Astrocyte of the spinal cord (primary cell): ENCODE results near the gene TCF12.

Experiments
- DNase-seq: peaks from one replicate; pipeline ENCODE4 v3.0.0; 2011; ENCODE audit warnings: low read depth, low spot score
- H3K4me3 ChIP-seq: 2 replicates; pipeline ENCODE4 v1.5.1; 2011; ENCODE audit warnings: low read depth, mild to moderate bottlenecking, low read length, moderate library complexity
- in situ Hi-C: cut with HindIII; loops from 2 replicates; pipeline ENCODE4 v1.10.0; 2017; ENCODE audit warnings: low sequenced_read_pairs
- TF ChIP-seq, protein P1 (sequence below): IDR thresholded peaks from 2 replicates; pipeline ENCODE4 v1.5.1; 2012; ENCODE audit warnings: low read depth, mild to moderate bottlenecking, low read length, inconsistent platforms

The TCF12 gene

DNA sequence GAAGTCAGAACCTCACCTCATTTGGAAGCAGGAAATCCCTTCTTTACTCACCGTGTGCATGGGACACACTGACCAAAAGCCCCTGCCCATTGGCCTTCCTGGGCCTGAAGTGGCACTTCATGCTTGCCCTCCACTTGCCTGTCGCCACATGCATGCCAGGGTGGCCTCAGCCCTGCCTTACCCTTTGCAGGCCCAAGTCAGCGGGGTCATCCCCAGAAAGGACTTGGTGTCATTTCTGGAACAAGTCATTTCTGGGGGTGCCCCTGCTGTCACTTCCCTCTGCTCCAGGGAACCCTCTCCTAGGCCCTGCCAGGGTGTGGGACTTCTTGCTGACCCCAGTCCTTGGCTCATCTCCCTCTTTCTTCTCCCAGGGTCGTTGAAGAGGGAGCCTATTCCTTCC lies 398.0 kb downstream of the TCF12 start:
- in situ Hi-C loops = no loop called here
- no peak overlapping the region for H3K4me3 ChIP-seq
- DNase-seq = no peak
- TF ChIP-seq, protein P1, sequence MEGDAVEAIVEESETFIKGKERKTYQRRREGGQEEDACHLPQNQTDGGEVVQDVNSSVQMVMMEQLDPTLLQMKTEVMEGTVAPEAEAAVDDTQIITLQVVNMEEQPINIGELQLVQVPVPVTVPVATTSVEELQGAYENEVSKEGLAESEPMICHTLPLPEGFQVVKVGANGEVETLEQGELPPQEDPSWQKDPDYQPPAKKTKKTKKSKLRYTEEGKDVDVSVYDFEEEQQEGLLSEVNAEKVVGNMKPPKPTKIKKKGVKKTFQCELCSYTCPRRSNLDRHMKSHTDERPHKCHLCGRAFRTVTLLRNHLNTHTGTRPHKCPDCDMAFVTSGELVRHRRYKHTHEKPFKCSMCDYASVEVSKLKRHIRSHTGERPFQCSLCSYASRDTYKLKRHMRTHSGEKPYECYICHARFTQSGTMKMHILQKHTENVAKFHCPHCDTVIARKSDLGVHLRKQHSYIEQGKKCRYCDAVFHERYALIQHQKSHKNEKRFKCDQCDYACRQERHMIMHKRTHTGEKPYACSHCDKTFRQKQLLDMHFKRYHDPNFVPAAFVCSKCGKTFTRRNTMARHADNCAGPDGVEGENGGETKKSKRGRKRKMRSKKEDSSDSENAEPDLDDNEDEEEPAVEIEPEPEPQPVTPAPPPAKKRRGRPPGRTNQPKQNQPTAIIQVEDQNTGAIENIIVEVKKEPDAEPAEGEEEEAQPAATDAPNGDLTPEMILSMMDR = no peak

DNA sequence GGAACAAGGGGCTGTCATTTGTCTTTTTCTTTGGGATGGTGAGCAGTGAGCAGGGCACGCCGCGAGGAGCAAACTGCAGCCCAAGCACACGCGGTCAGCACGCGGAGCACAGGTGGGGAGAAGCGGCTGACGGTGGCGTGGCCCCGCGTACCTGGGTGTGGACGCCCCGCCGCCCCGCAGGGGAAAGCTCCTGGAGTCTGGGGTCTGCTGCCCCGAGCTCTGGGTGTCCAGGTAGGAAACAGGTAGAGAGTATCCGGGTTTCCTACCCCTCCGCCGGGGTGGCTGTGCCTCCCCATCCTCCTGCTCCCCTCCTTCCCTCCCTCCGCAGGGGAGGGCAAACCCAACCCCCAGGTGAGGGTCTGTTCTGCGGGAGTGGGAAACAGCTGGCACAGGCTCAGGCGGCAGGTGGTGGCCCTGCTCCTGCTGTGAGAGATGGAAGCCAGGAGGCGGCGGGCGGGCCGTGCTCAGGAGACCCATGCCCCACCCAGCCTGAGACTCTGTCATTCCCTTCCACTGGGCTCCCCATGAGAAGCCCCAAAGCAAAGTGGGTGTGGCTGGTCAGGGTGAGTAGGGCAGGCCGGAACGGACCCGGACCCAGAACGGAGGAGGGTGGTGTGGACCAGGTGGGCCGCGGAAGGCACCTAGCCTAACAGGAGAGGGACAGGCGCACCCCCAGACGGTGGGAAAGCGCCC lies 400.9 kb downstream of the TCF12 start:
- TF ChIP-seq, protein P1 = no peak

DNA sequence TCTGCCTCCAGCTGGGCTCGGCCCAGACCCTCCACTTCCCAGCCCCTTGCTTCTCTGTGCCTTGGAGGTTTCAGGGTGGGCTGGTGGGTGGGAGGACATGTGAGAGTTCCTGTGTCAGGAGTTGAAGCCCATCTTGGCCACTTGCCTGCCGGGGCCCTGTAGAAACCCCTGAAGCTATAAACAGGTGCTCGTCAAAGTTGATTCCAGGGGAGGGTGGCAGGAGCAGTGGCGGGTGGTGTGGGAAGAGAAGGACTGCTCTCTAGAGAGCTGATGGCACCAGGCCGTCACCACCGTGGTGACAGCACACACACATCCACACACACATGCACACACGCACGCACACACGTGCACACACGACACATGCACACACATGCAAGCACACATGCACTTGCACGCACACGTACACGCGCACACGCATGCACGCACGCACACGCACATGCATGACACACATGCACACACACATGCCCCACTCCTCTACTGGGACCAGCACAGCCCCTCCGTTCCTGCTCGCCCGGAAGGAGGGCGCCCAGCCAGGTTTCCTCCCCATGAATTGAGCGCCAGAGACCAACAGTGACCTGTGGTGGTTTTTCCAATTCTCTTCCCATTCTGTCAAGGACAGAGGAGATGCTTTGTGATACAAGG lies 401.6 kb downstream of the TCF12 start:
- in situ Hi-C loops = no loop called here
- no peak overlapping the region for H3K4me3 ChIP-seq
- no peak for DNase-seq
- TF ChIP-seq, protein P1 = no peak

More for the DNA sequence above, 400.9 kb downstream of the TCF12 start:
- no peak overlapping the region for H3K4me3 ChIP-seq
- DNase-seq = no peak
- in situ Hi-C loops = no loop called here

DNA sequence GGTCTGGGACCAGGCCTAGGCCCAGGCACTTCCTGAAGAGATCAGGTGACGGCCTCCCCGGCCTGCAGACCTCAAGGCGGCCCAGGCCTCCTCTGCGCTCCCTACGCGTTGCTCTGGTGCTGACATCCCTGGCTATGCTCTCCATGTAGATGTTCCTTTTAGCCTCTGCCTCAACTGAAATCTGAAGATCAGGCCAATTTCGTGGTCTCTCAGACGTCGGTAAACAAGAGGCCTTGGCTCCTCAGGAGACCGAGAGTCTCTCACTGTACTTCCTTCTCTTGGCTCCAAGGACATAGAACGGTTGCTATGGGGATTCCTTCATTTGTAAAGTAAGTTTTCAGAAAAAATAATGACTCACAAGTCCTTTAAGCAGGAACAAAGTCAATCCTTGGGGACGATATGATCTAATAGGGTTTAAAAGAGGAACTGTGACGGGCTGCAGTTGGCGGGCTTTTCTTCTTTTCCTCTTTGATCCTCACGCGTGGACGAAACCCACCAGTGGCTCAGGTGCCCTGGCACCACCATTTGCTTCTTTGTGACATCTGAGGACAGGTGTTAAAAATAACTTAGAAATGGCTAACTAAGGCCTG lies 402.3 kb downstream of the TCF12 start:
- no peak overlapping the region for H3K4me3 ChIP-seq
- in situ Hi-C loops = no loop called here
- peak; percentile 84 for DNase-seq
- TF ChIP-seq, protein P1 = no peak

DNA sequence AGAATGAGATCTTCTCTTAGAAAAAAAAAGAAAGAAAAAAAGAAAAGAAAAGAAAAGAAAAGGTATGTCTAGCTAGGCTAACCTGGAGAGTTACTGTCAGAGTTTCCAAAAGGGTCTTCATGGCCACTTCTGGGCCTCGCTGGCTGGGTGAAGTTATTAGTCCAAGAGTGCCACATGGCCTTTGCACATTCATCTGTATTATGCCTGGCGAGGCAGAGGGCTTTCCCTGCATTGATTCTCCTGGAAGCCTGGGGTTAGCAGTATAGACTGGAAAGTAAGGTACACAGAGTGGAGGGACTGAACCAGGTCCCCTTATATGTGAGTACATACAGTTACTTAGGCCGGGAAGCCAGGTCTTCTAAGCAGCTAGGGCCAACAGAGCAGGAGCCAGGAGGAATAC lies 403.0 kb downstream of the TCF12 start:
- in situ Hi-C loops = no loop called here
- no peak for DNase-seq
- no peak overlapping the region for H3K4me3 ChIP-seq
- TF ChIP-seq, protein P1 = no peak

DNA sequence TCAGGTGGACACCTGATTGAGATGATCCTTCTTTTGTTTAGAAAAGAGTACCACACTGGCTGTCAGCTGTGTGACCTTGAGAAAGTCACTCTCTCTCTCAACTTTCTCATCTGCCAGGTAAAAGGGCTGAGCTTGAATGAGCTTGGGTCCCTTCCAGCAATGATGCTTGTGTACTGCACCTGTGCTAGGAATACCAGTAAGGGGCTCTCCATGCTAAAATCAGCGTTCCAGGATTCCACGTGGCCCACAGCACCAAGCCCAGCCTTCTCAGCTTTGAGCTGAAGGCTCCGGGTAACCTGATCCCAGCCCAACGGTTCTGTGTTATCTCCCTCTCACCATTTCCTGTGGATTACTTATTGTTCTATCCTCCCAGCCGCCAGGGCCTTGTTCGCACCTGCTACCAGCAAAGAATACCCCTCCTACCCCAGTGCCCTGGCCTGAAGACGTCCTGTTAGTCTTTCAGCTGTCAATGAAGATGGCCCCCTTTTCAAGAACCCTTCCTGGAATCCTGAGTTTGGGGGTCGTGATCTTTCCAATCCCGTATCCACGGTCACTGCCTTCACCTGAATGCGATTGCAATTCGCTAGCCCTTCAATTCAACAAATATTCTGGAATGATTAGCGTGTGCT lies 403.6 kb downstream of the TCF12 start:
- H3K4me3 ChIP-seq = no peak overlapping the region
- TF ChIP-seq, protein P1 = no peak
- in situ Hi-C loops = no loop called here
- no peak for DNase-seq
